Liver (tissue), 3 donors: ENCODE measurements around the gene EEF1B2.

Experiments used
- CTCF ChIP-seq: fragments of 150-350 bp; IDR thresholded peaks from 2 replicates; pipeline ENCODE4 v1.5.1; 2017; ENCODE audit warnings: improper control_type of control experiment, low read depth, low read length; ENCODE audit not compliant: missing input control
- GABPA ChIP-seq, 2 donors: IDR thresholded peaks in 1 of 2; conservative IDR thresholded peaks in 1 of 2; 2 replicates each; pipeline ENCODE4 v1.6.1; 2016; ENCODE audit warnings: antibody characterized with exemption in 2 of 2, mild to moderate bottlenecking in 1 of 2, moderate library complexity in 1 of 2
- donor health status: healthy.
- donor health status: healthy.

GRCh38 chr2:206176901-206177300, 17.2 kb downstream of the EEF1B2 start:
- no peak for TF ChIP-seq CTCF
- no peak for TF ChIP-seq GABPA (IDR thresholded peaks at IDR 0.05 in 1 of 2, conservative IDR thresholded peaks at IDR 0.05 in 1 of 2)
